ENCODE results near the gene TBC1D2. TPM values are rescaled to one million over a fixed set of nuclear protein-coding genes. Genes with fewer than 3 reads are reported as not detected.
A peak's percentile ranks its signal among the peaks of the same experiment; 100 is the strongest.

The TBC1D2 gene
- total and polyA plus RNA-seq, 2 experiments from 2014 or later, result 3.7 to 6.8 TPM

- TF ChIP-seq, protein P1, sequence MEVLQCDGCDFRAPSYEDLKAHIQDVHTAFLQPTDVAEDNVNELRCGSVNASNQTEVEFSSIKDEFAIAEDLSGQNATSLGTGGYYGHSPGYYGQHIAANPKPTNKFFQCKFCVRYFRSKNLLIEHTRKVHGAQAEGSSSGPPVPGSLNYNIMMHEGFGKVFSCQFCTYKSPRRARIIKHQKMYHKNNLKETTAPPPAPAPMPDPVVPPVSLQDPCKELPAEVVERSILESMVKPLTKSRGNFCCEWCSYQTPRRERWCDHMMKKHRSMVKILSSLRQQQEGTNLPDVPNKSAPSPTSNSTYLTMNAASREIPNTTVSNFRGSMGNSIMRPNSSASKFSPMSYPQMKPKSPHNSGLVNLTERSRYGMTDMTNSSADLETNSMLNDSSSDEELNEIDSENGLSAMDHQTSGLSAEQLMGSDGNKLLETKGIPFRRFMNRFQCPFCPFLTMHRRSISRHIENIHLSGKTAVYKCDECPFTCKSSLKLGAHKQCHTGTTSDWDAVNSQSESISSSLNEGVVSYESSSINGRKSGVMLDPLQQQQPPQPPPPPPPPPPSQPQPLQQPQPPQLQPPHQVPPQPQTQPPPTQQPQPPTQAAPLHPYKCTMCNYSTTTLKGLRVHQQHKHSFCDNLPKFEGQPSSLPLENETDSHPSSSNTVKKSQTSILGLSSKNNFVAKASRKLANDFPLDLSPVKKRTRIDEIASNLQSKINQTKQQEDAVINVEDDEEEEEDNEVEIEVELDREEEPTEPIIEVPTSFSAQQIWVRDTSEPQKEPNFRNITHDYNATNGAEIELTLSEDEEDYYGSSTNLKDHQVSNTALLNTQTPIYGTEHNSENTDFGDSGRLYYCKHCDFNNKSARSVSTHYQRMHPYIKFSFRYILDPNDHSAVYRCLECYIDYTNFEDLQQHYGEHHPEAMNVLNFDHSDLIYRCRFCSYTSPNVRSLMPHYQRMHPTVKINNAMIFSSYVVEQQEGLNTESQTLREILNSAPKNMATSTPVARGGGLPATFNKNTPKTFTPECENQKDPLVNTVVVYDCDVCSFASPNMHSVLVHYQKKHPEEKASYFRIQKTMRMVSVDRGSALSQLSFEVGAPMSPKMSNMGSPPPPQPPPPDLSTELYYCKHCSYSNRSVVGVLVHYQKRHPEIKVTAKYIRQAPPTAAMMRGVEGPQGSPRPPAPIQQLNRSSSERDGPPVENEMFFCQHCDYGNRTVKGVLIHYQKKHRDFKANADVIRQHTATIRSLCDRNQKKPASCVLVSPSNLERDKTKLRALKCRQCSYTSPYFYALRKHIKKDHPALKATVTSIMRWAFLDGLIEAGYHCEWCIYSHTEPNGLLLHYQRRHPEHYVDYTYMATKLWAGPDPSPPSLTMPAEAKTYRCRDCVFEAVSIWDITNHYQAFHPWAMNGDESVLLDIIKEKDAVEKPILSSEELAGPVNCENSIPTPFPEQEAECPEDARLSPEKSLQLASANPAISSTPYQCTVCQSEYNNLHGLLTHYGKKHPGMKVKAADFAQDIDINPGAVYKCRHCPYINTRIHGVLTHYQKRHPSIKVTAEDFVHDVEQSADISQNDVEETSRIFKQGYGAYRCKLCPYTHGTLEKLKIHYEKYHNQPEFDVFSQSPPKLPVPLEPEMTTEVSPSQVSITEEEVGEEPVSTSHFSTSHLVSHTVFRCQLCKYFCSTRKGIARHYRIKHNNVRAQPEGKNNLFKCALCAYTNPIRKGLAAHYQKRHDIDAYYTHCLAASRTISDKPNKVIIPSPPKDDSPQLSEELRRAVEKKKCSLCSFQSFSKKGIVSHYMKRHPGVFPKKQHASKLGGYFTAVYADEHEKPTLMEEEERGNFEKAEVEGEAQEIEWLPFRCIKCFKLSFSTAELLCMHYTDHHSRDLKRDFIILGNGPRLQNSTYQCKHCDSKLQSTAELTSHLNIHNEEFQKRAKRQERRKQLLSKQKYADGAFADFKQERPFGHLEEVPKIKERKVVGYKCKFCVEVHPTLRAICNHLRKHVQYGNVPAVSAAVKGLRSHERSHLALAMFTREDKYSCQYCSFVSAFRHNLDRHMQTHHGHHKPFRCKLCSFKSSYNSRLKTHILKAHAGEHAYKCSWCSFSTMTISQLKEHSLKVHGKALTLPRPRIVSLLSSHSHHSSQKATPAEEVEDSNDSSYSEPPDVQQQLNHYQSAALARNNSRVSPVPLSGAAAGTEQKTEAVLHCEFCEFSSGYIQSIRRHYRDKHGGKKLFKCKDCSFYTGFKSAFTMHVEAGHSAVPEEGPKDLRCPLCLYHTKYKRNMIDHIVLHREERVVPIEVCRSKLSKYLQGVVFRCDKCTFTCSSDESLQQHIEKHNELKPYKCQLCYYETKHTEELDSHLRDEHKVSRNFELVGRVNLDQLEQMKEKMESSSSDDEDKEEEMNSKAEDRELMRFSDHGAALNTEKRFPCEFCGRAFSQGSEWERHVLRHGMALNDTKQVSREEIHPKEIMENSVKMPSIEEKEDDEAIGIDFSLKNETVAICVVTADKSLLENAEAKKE (CRISPR knock-in tag; IDR thresholded peaks at IDR 0.05), result no peak
Measured at GRCh38 chr9:98182069-98182820, 73.2 kb downstream of the TBC1D2 start (continued).

DNA sequence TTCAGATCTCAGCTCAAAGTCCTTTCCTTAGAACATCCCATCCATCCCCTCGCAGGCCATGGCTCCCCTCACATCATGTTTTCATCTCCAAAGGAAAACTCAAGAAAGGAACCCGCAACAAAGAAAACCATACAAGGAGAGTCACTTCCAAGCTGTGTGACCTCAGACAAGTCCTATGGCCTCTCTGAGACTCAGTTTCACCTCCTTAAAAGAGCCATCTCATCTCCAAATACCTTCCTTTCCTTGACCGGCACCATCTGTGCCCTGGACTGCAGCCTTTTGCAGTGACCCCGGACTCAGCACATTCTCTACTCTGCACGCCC, 73.7 kb downstream of the TBC1D2 start:
- no peak for DNase-seq (ENCODE audit: low spot score)
- Histone ChIP-seq H3K79me2 (replicated peaks; ENCODE audit: insufficient read depth) (peaks cover 39% of the 10 kb centered on the region), H3K27ac (ENCODE audit: low read depth) (no peak overlapping the region), H3K27me3 (ENCODE audit: insufficient read depth) (no peaks in the 10 kb centered on the region), H4K20me1 (replicated peaks; ENCODE audit: insufficient read depth) (peaks cover 3% of the 10 kb centered on the region; the same call in 1 of the 2 replicates), H3K36me3 (ENCODE audit: insufficient read depth) (no peaks in the 10 kb centered on the region; the same call in 1 of the 2 replicates), H3K4me1 (ENCODE audit: insufficient read depth) (peaks cover 4% of the 10 kb centered on the region), H3F3A (replicated peaks; ENCODE audit: low read depth) (no peaks in the 10 kb centered on the region), H2AFZ (no peak overlapping the region), H3K4me3 (no peak overlapping the region), H3K9me2 (ENCODE audit: insufficient read depth) (no peaks in the 10 kb centered on the region), H3K4me2 (no peak overlapping the region)
- H3K4me1 Mint-ChIP-seq, result peaks cover 24% of the 10 kb centered on the region
- no peak for ATAC-seq
- H3K27ac Mint-ChIP-seq, result peak overlapping the region; percentile 2; the same call in 1 of the 2 replicates
- peaks cover 13% of the 10 kb centered on the region for H3K27me3 Mint-ChIP-seq (ENCODE audit: insufficient read depth, low read depth, poor library complexity)
- TF ChIP-seq ZNF114 (CRISPR knock-in tag; IDR thresholded peaks at IDR 0.05), result no peak
- no peak for TF ChIP-seq JUNB (IDR thresholded peaks at IDR 0.05; ENCODE audit: unreplicated experiment)
- TF ChIP-seq CTCF (conservative IDR thresholded peaks at IDR 0.05; ENCODE audit: low read depth in 2 of 2), result no peak
- no peaks in the 10 kb centered on the region for H3K9me3 Mint-ChIP-seq
- no peaks in the 10 kb centered on the region for H3K36me3 Mint-ChIP-seq (ENCODE audit: low read depth)
- H3K4me3 Mint-ChIP-seq, result no peak overlapping the region
